Measurements from ENCODE around the gene ALKBH3. TPM values are rescaled to one million over a fixed set of nuclear protein-coding genes. Genes with fewer than 3 reads are reported as not detected.
A peak's percentile ranks its signal among the peaks of the same experiment; 100 is the strongest.

Gene ALKBH3
- polyA plus RNA-seq, 2 of the 4 experiments (the other 2 are of a cell fraction): 22.9 to 50.2 TPM

GRCh38 chr11:43852057-43852636 lies 28.5 kb upstream of the ALKBH3 start:
- DNase-seq (ENCODE audit: low read depth in 1 of 2, low spot score in 1 of 2) (peak; percentile 75 to 79), FAIRE-seq (peak; percentile 79), ATAC-seq (peak; percentile 88 to 97)
- TF ChIP-seq RCOR1 (IDR thresholded peaks at IDR 0.05; ENCODE audit: low read depth, low read length) (no peak), ESRRA (IDR thresholded peaks at IDR 0.05; ENCODE audit: borderline replicate concordance, low read length) (no peak), SMC3 (IDR thresholded peaks at IDR 0.05) (peak; percentile 76), TFCP2L1 (CRISPR knock-in tag; IDR thresholded peaks at IDR 0.05) (no peak), JUN (IDR thresholded peaks at IDR 0.05) (no peak), HOXA7 (CRISPR knock-in tag; IDR thresholded peaks at IDR 0.05) (no peak), CTCF (IDR thresholded peaks at IDR 0.05) (peak; percentile 81), RAD21 (conservative IDR thresholded peaks at IDR 0.05 in 1 of 2, IDR thresholded peaks at IDR 0.05 in 1 of 2) (peak; percentile 88), MAX (IDR thresholded peaks at IDR 0.05) (no peak), RNF2 (IDR thresholded peaks at IDR 0.05; ENCODE audit: borderline replicate concordance, low read depth) (no peak), CEBPB (IDR thresholded peaks at IDR 0.05) (no peak)
- POLR2A ChIA-PET: interaction anchor here (0.6 kb wide), 1 partner anchor 298 kb away, joined by 3 read pairs; no protein-coding TSS in a partner anchor
- Histone ChIP-seq H3K4me3 (no peak overlapping the region), H3K9me3 (no peaks in the 10 kb centered on the region), H3K4me2 (no peak overlapping the region), H3K27ac (no peak overlapping the region), H3K4me1 (no peaks in the 10 kb centered on the region)
- CTCF ChIA-PET: interaction anchor here (0.5 to 4.5 kb wide), 45 partner anchors 9 to 1388 kb away, joined by 3 to 78 read pairs (median 4); partner anchors contain the start of gene HSD17B12
- 5% methylated on average over 4 of the region's 4 CpGs for whole genome bisulfite sequencing (ENCODE audit: missing lambda C conversion rate)

- H3K4me2 ChIP-seq: no peak overlapping the region
- FAIRE-seq (no peak), ATAC-seq (no peak), DNase-seq (ENCODE audit: low read depth in 1 of 2, low spot score in 1 of 2) (no peak)
- no peaks in the 10 kb centered on the region for H3K4me1 ChIP-seq
- H3K27ac ChIP-seq: no peak overlapping the region
- no peak overlapping the region for H3K4me3 ChIP-seq
- ChIA-PET POLR2A (no interaction called here), CTCF (interaction anchor here (1.9 to 4.1 kb wide), 2 partner anchors 28 to 36 kb away, joined by 6 to 78 read pairs; no protein-coding TSS in a partner anchor)
- TF ChIP-seq CEBPB (IDR thresholded peaks at IDR 0.05) (no peak), RFX5 (IDR thresholded peaks at IDR 0.05) (no peak), POLR2AphosphoS2 (conservative IDR thresholded peaks at IDR 0.05; ENCODE audit: low read length) (no peak), HES2 (IDR thresholded peaks at IDR 0.05) (no peak)
- no peaks in the 10 kb centered on the region for H3K9me3 ChIP-seq
Observed at GRCh38 chr11:43853781-43854180, 26.9 kb upstream of the ALKBH3 start.

GRCh38 chr11:43856993-43857392 lies 23.6 kb upstream of the ALKBH3 start:
- no peak for FAIRE-seq
- Histone ChIP-seq H3K4me3 (no peak overlapping the region), H3K4me1 (no peaks in the 10 kb centered on the region), H3K4me2 (no peak overlapping the region), H3K27ac (no peak overlapping the region), H3K9me3 (peaks cover 8% of the 10 kb centered on the region; the same call in 2 of the 3 replicates)
- no peak for ATAC-seq
- ChIA-PET POLR2A (no interaction called here), CTCF (interaction anchor here (0.6 to 2.5 kb wide), 2 partner anchors 31 to 236 kb away, joined by 3 to 12 read pairs; no protein-coding TSS in a partner anchor)
- 97% methylated on average over 3 of the region's 3 CpGs for WGBS (ENCODE audit: missing lambda C conversion rate)
- DNase-seq (ENCODE audit: low read depth in 1 of 2, low spot score in 1 of 2): no peak
- no peak for TF ChIP-seq JUN (IDR thresholded peaks at IDR 0.05)
- no peak for TF ChIP-seq ELK1 (IDR thresholded peaks at IDR 0.05; ENCODE audit: low read depth, low read length)
- TF ChIP-seq PBX3 (IDR thresholded peaks at IDR 0.05): no peak
- no peak for TF ChIP-seq HMGXB4 (CRISPR knock-in tag; IDR thresholded peaks at IDR 0.05; ENCODE audit: borderline replicate concordance)
- no peak for TF ChIP-seq RNF2 (IDR thresholded peaks at IDR 0.05; ENCODE audit: borderline replicate concordance, low read depth)
- TF ChIP-seq TFCP2L1 (CRISPR knock-in tag; IDR thresholded peaks at IDR 0.05): no peak
- no peak for TF ChIP-seq ATOH8 (CRISPR knock-in tag; IDR thresholded peaks at IDR 0.05; ENCODE audit: low read depth)
- no peak for TF ChIP-seq ZSCAN20 (CRISPR knock-in tag; IDR thresholded peaks at IDR 0.05)
- no peak for TF ChIP-seq HOXB13 (CRISPR knock-in tag; IDR thresholded peaks at IDR 0.05; ENCODE audit: low read depth)
- TF ChIP-seq FOSB (CRISPR knock-in tag; IDR thresholded peaks at IDR 0.05): no peak
- no peak for TF ChIP-seq USF2 (IDR thresholded peaks at IDR 0.05)
- no peak for TF ChIP-seq KDM1A (IDR thresholded peaks at IDR 0.05; ENCODE audit: low read depth)
- TF ChIP-seq MYC (IDR thresholded peaks at IDR 0.05; ENCODE audit: borderline replicate concordance, low read length): no peak
- TF ChIP-seq HOXB5 (CRISPR knock-in tag; IDR thresholded peaks at IDR 0.05): no peak

Data from A549 (cell line).